22Rv1 (cell line): Measurements from ENCODE around the gene FAM107A.

Experiments used
- H3K27ac ChIP-seq: fragments of 450-650 bp; 2 replicates; pipeline ENCODE4 v1.5.1; 2017
- ZFX ChIP-seq: fragments of 450-650 bp; IDR thresholded peaks from 2 replicates; pipeline ENCODE4 v1.6.1; 2017; ENCODE audit warnings: antibody characterized with exemption, borderline replicate concordance
- TF ChIP-seq, protein P1 (sequence below): fragments of 450-650 bp; IDR thresholded peaks from 2 replicates; pipeline ENCODE4 v1.5.1; 2017; ENCODE audit warnings: mild to moderate bottlenecking

The FAM107A gene

DNA sequence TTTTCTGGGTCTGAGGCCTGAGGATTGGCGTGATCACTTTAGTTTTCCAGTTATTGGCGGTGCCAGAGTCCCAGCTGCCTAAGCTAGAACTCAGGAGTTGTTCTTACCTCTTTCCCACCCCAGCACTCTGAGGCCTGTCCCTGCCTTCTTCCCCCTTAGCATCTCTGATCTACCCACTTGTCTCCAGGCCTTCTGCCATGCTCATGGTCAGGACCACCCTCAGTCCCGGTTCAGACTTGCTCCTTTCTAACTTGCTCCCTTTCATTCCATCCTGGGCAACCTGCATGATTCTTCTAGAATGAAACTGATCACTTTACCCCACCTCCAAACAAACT lies 55.9 kb downstream of the FAM107A start:
- H3K27ac ChIP-seq: no peak overlapping the region
- no peak for TF ChIP-seq ZFX
- TF ChIP-seq, protein P1, sequence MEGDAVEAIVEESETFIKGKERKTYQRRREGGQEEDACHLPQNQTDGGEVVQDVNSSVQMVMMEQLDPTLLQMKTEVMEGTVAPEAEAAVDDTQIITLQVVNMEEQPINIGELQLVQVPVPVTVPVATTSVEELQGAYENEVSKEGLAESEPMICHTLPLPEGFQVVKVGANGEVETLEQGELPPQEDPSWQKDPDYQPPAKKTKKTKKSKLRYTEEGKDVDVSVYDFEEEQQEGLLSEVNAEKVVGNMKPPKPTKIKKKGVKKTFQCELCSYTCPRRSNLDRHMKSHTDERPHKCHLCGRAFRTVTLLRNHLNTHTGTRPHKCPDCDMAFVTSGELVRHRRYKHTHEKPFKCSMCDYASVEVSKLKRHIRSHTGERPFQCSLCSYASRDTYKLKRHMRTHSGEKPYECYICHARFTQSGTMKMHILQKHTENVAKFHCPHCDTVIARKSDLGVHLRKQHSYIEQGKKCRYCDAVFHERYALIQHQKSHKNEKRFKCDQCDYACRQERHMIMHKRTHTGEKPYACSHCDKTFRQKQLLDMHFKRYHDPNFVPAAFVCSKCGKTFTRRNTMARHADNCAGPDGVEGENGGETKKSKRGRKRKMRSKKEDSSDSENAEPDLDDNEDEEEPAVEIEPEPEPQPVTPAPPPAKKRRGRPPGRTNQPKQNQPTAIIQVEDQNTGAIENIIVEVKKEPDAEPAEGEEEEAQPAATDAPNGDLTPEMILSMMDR: no peak

DNA sequence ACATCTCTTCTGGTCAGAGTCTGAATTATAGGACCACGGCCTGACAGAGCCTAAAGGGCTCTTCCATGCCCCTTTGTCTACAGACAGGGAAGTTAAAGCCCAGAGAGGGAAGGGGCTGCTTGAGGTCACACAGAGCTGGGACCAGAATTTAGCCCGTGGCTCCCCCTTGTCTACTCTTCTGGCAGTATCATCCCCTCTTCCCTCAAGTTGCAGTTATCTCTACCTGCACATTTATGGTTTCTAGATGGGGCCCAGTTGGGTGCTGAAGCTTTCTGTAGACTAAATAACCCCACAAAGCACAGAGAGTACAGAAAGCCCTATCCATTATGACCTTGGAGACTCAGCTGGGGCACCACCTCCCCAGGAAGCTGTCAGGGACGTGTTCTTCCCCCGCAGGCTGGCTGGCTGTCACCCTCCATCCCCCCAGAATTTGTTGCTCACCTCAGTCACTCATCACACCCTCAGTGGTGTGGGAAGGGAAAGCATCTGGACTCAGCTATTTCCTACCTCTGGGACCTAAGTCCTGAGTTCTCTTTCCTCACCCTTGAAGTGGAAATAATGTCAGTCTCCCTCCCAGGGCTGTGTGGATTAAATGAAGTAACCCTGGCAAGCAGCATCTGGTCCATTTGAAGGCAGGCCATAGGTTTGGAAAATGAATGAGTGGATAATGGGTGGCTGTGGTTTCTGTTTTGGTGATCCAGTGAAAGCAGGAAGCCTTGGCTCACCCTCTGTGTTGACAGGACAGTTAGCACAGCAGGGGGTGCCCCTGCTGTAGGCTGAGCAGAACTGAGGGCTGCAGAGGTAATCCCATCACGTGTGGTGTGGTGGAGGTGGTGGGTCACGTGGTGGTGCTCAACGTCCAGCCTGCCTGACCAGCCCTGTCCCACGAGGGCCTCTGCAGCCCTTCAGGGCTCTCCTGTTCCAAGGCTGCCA lies 56.5 kb downstream of the FAM107A start:
- H3K27ac ChIP-seq: no peak overlapping the region
- TF ChIP-seq ZFX: no peak
- TF ChIP-seq, protein P1: no peak

DNA sequence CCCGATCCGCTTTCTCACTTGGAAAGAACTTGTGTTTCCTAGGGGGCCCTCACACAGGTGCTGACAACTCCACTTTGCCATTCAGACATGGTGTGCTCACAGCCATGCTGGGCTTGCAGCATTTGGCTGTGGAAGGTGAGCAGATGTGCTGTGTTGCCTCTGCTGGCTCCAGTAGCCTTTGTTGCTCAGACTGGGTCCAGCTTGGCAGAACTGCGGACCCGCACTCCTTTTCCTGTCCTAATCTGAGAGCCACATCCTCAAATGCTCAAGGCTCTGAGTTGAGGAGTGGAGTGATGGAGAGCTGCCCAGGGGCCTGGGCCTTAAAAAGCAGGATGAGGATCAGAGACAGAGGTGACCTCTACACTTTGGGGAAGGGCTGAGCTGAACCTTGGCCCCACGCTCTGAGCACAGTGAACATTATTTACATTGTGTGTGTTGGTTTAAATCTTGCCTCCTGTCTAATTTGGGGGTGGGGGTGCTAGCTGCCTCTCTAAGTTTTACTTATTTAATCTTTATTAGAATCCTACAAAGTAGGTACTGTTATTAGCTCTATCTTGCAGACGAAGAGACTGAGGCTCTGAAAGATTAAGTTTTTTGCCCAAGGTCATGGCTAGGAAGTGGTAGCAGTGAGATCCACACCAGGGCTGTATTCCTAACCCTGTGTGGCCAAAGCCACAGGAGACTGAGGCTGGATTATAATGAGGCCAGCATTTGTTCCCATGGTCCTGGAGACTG lies 57.4 kb downstream of the FAM107A start:
- no peak overlapping the region for H3K27ac ChIP-seq
- TF ChIP-seq, protein P1: no peak

DNA sequence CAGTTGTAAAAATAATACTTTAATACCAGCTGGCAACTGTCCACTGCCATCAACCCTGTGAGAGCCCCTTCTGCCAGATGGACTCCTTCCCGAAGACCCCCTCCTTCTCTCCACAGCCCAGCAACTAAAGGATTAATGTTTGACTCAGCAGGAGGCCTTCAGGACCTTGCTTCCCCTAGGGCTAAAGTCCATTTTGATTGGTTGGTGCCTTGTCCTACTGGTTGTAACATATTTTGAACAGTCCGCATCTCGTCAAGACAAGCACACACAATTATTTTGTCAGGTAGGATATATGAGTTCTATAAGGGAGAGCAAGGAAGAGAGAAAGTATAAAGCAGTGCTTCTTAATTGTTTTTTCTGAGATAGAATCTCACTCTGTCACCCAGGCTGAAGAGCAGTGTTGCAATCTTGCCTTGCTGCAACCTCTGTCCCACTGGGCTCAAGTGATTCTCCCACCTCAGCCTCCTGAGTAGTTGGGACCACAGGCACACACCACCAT lies 58.9 kb downstream of the FAM107A start:
- H3K27ac ChIP-seq: no peak overlapping the region
- TF ChIP-seq, protein P1: no peak
- TF ChIP-seq ZFX: no peak

DNA sequence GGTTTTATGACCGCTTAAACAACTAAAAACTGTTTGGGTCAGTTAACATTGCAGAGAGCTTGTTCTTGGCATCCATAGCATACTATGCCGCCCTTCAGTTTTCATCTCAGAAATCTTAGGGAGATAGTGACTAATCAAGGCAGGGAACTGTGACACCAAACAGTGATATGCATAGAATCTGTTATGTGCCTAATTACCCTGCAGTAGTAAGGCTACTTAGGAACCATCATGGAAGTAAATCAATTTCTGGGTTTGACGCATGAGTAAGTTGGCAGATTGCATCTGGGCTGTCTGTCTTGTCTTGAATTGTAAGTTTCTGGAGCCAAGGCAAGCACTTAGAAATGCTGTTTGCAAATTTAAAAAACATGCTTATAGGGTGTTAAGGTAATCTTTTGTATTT lies 62.8 kb downstream of the FAM107A start:
- H3K27ac ChIP-seq: no peak overlapping the region
- TF ChIP-seq ZFX: no peak
- TF ChIP-seq, protein P1: no peak
